IMR-90 (cell line): Measurements from ENCODE around the gene FBXO4. TPM values are rescaled to one million over a fixed set of nuclear protein-coding genes. Genes with fewer than 3 reads are reported as not detected.

Source experiments
- ATAC-seq: fragments of 200-7000 bp; cut with Tn5 transposase; 2 replicates; pipeline ENCODE4 v1.9.1; 2020; ENCODE audit warnings: low read depth, mild to moderate bottlenecking, moderate library complexity
- BruUV-seq: library from RNA; stranded (reverse); fragments of 400-500 nt; replicated peaks from 2 replicates; lab custom pipeline; 2021; lab: Mats Ljungman, UMichigan
- CTCF ChIA-PET: fragments of 300-600 bp; formaldehyde crosslinking; extraction: SDS; loops from one replicate; lab custom pipeline; 2021; ENCODE audit warnings: antibody characterized with exemption; lab: Yijun Ruan, JAX
- POLR2A ChIA-PET: fragments of 300-600 bp; sonication (Branson Sonifier 250); formaldehyde crosslinking; loops from one replicate; lab custom pipeline; 2022; ENCODE audit warnings: antibody characterized with exemption; ENCODE audit not compliant: unreplicated experiment; lab: Charles Lee
- DNase-seq: peaks from one replicate; pipeline ENCODE4 v3.0.0; 2013
- H2AFZ ChIP-seq: replicated peaks from 2 replicates; pipeline ENCODE3; 2013; ENCODE audit warnings: low read length, mild to moderate bottlenecking; ENCODE audit not compliant: poor library complexity
- H2AK5ac ChIP-seq: 2 replicates; pipeline ENCODE4 v1.6.1; 2013; ENCODE audit warnings: low read depth, low read length, inconsistent platforms
- H2AK9ac ChIP-seq: replicated peaks from 2 replicates; pipeline ENCODE3; 2013; ENCODE audit warnings: mild to moderate bottlenecking, low read depth, low read length, moderate library complexity; ENCODE audit not compliant: poor library complexity
- H2BK120ac ChIP-seq: 2 replicates; pipeline ENCODE4 v1.6.1; 2013; ENCODE audit warnings: low read depth, low read length, inconsistent platforms
- H2BK15ac ChIP-seq: 3 replicates; pipeline ENCODE4 v1.6.1; 2013; ENCODE audit warnings: low read depth, low read length, inconsistent platforms
- H2BK20ac ChIP-seq: 2 replicates; pipeline ENCODE4 v1.6.1; 2013; ENCODE audit warnings: low read depth, mild to moderate bottlenecking, inconsistent platforms, low read length, moderate library complexity
- H2BK5ac ChIP-seq: 2 replicates; pipeline ENCODE4 v1.6.1; 2013; ENCODE audit warnings: mild to moderate bottlenecking, low read depth, low read length, inconsistent platforms; ENCODE audit not compliant: poor library complexity, severe bottlenecking
- H3K14ac ChIP-seq: replicated peaks from 2 replicates; pipeline ENCODE4 v1.6.1; 2013; ENCODE audit warnings: low read depth, low read length, inconsistent platforms
- H3K18ac ChIP-seq: 2 replicates; pipeline ENCODE4 v1.6.1; 2013; ENCODE audit warnings: low read depth, low read length, control low read depth
- H3K23ac ChIP-seq: 2 replicates; pipeline ENCODE4 v1.6.1; 2013; ENCODE audit warnings: low read depth, low read length, inconsistent platforms
- H3K27ac ChIP-seq: 2 replicates; pipeline ENCODE4 v1.5.1; 2013; ENCODE audit warnings: mild to moderate bottlenecking, control low read depth, low read length; ENCODE audit not compliant: insufficient read depth
- H3K27me3 ChIP-seq: 2 replicates; pipeline ENCODE4 v1.6.1; 2013; ENCODE audit warnings: low read length; ENCODE audit not compliant: control insufficient read depth, insufficient read depth
- H3K36me3 ChIP-seq: 2 replicates; pipeline ENCODE4 v1.6.1; 2013; ENCODE audit warnings: low read length, mixed read lengths; ENCODE audit not compliant: control insufficient read depth, insufficient read depth
- H3K4ac ChIP-seq: 2 replicates; pipeline ENCODE4 v1.6.1; 2013; ENCODE audit warnings: low read depth, low read length, inconsistent platforms
- H3K4me1 ChIP-seq: 2 replicates; pipeline ENCODE4 v1.6.1; 2013; ENCODE audit warnings: low read length, mixed read lengths; ENCODE audit not compliant: control insufficient read depth, insufficient read depth
- H3K4me2 ChIP-seq: 2 replicates; pipeline ENCODE4 v1.6.1; 2013; ENCODE audit warnings: low read depth, mild to moderate bottlenecking, control low read depth, low read length, moderate library complexity
- H3K4me3 ChIP-seq: 2 replicates; pipeline ENCODE4 v1.5.1; 2013; ENCODE audit warnings: low read depth, mild to moderate bottlenecking, control low read depth, low read length, moderate library complexity; ENCODE audit not compliant: insufficient read depth
- H3K56ac ChIP-seq: 2 replicates; pipeline ENCODE4 v1.6.1; 2013; ENCODE audit warnings: low read length, inconsistent platforms; ENCODE audit not compliant: insufficient read depth; ENCODE audit errors: extremely low read depth
- H3K79me1 ChIP-seq, 2 experiments: 2 replicates each; pipeline ENCODE4 v1.6.1; 2013; ENCODE audit warnings: low read length in 2 of 2, inconsistent platforms in 1 of 2, low read depth in 1 of 2
- H3K9ac ChIP-seq: 2 replicates; pipeline ENCODE4 v1.6.1; 2013; ENCODE audit warnings: low read depth, low read length, control low read depth
- H3K9me1 ChIP-seq: 2 replicates; pipeline ENCODE4 v1.6.1; 2013; ENCODE audit warnings: low read length, inconsistent platforms; ENCODE audit not compliant: insufficient read depth
- H3K9me3 ChIP-seq: 2 replicates; pipeline ENCODE4 v1.6.1; 2013; ENCODE audit warnings: low read length; ENCODE audit not compliant: control insufficient read depth, insufficient read depth
- H4K20me1 ChIP-seq: 2 replicates; pipeline ENCODE4 v1.6.1; 2013; ENCODE audit warnings: low read length, inconsistent platforms; ENCODE audit not compliant: insufficient read depth
- H4K5ac ChIP-seq: 2 replicates; pipeline ENCODE4 v1.6.1; 2013; ENCODE audit warnings: mild to moderate bottlenecking, low read depth, low read length, control low read depth
- H4K8ac ChIP-seq, 2 experiments: 2 replicates each; pipeline ENCODE4 v1.6.1; 2013; ENCODE audit warnings: low read depth in 2 of 2, low read length in 2 of 2, control low read depth in 1 of 2, inconsistent platforms in 1 of 2
- H4K91ac ChIP-seq: 2 replicates; pipeline ENCODE4 v1.6.1; 2013; ENCODE audit warnings: low read depth, low read length, inconsistent platforms; ENCODE audit not compliant: insufficient read depth
- BHLHE40 ChIP-seq: fragments of 150-350 bp; IDR thresholded peaks from 2 replicates; pipeline ENCODE4 v1.6.1; 2016; ENCODE audit warnings: mild to moderate bottlenecking, low read depth, low read length
- CEBPB ChIP-seq: IDR thresholded peaks from 2 replicates; pipeline ENCODE4 v1.6.1; 2012; ENCODE audit warnings: low read depth, low read length, improper control_type of control experiment
- CHD1 ChIP-seq: IDR thresholded peaks from 2 replicates; pipeline ENCODE4 v1.6.1; 2012; ENCODE audit warnings: low read depth, low read length, improper control_type of control experiment
- CTCF ChIP-seq: conservative IDR thresholded peaks from 2 replicates; pipeline ENCODE4 v1.5.1; 2012; ENCODE audit warnings: mild to moderate bottlenecking, low read depth, low read length, improper control_type of control experiment
- ELK1 ChIP-seq: fragments of 150-350 bp; IDR thresholded peaks from 2 replicates; pipeline ENCODE4 v1.6.1; 2016; ENCODE audit warnings: low read depth, mild to moderate bottlenecking, low read length, moderate library complexity, borderline replicate concordance
- FOS ChIP-seq: fragments of 150-350 bp; IDR thresholded peaks from 2 replicates; pipeline ENCODE4 v1.6.1; 2016; ENCODE audit warnings: low read depth, low read length
- MAFK ChIP-seq: IDR thresholded peaks from 2 replicates; pipeline ENCODE4 v1.6.1; 2012; ENCODE audit warnings: low read depth, low read length, improper control_type of control experiment
- MAZ ChIP-seq: IDR thresholded peaks from 2 replicates; pipeline ENCODE4 v1.6.1; 2012; ENCODE audit warnings: low read depth, mild to moderate bottlenecking, low read length, improper control_type of control experiment, moderate library complexity, borderline replicate concordance
- NFE2L2 ChIP-seq: fragments of 150-350 bp; IDR thresholded peaks from 2 replicates; pipeline ENCODE4 v1.6.1; 2016; ENCODE audit warnings: low read depth, mild to moderate bottlenecking, low read length
- POLR2A ChIP-seq: IDR thresholded peaks from 2 replicates; pipeline ENCODE4 v1.6.1; 2012; ENCODE audit warnings: mild to moderate bottlenecking, low read depth, low read length
- RAD21 ChIP-seq: IDR thresholded peaks from 2 replicates; pipeline ENCODE4 v1.6.1; 2012; ENCODE audit warnings: low read length, improper control_type of control experiment
- RCOR1 ChIP-seq: IDR thresholded peaks from 2 replicates; pipeline ENCODE4 v1.6.1; 2012; ENCODE audit warnings: mild to moderate bottlenecking, low read length, improper control_type of control experiment; ENCODE audit not compliant: insufficient replicate concordance
- RFX5 ChIP-seq: IDR thresholded peaks from 2 replicates; pipeline ENCODE4 v1.8.0; 2012; ENCODE audit warnings: low read depth, mild to moderate bottlenecking, low read length, moderate library complexity
- SMC3 ChIP-seq: fragments of 150-350 bp; IDR thresholded peaks from 2 replicates; pipeline ENCODE4 v1.6.1; 2016; ENCODE audit warnings: low read depth, mild to moderate bottlenecking, antibody characterized with exemption, low read length, moderate library complexity
- USF2 ChIP-seq: fragments of 150-350 bp; IDR thresholded peaks from 2 replicates; pipeline ENCODE4 v1.6.1; 2017; ENCODE audit warnings: mild to moderate bottlenecking, antibody characterized with exemption, low read length, low read depth
- WGBS, 2 experiments: methylation state at CpG; one replicate each; pipeline versions ENCODE4 v1.1.5 to v1.1.7; 2013; ENCODE audit warnings: missing lambda C conversion rate in 2 of 2; ENCODE audit not compliant: insufficient read length in 1 of 2; ENCODE audit errors: extremely low coverage in 2 of 2; 5-methylcytosine and 5-hydroxymethylcytosine counted together
- dilution Hi-C: fragments of 300-500 bp; cut with HindIII; formaldehyde crosslinking; loops from one replicate; pipeline ENCODE4 v1.14.3; 2018; ENCODE audit warnings: low sequenced_read_pairs; ENCODE audit not compliant: unreplicated experiment
- in situ Hi-C: fragments of 300-500 bp; cut with MboI; formaldehyde crosslinking; loops from 3 replicates; pipeline ENCODE4 v1.14.3; 2019; ENCODE audit warnings: low sequenced_read_pairs, inconsistent platforms, mixed read lengths
- intact Hi-C: fragments of 100-400 bp; cut with micrococcal nuclease; formaldehyde crosslinking; loops from 2 replicates; pipeline ENCODE4 v1.10.0; 2022
- polyA plus RNA-seq, 3 experiments: library from polyadenylated mRNA; depleted of rRNA; stranded (reverse); fragments of >200 nt; gene quantifications; 2 replicates each; pipeline ENCODE4 v1.2.3, GENCODE V29; 2012; ENCODE audit warnings: low replicate concordance in 1 of 3
- total RNA-seq: library from RNA; depleted of rRNA; stranded (reverse); fragments of >200 nt; gene quantifications from 2 replicates; pipeline ENCODE4 v1.2.3, GENCODE V29; 2012

FBXO4 gene
- total and polyA plus RNA-seq, 2 of the 4 experiments (the other 2 are of a cell fraction) = 3.5 to 4.1 TPM

- Histone ChIP-seq H3K9ac (no peak overlapping the region), H3K36me3 (no peaks in the 10 kb centered on the region), H3K56ac (no peak overlapping the region), H4K8ac (no peak overlapping the region), H3K4ac (no peak overlapping the region), H3K4me2 (no peak overlapping the region), H2BK20ac (no peak overlapping the region), H2AK9ac (no peak overlapping the region), H3K14ac (no peak overlapping the region), H2BK15ac (no peak overlapping the region), H3K4me3 (no peak overlapping the region), H4K91ac (no peak overlapping the region), H3K27ac (no peak overlapping the region), H4K5ac (no peak overlapping the region), H2AK5ac (no peak overlapping the region), H4K20me1 (no peaks in the 10 kb centered on the region), H3K18ac (no peak overlapping the region), H2AFZ (no peak overlapping the region), H3K9me1 (no peaks in the 10 kb centered on the region), H3K79me1 (no peaks in the 10 kb centered on the region), H2BK5ac (no peak overlapping the region), H3K4me1 (no peaks in the 10 kb centered on the region), H2BK120ac (no peak overlapping the region), H3K23ac (no peak overlapping the region), H3K27me3 (no peaks in the 10 kb centered on the region), H3K9me3 (no peaks in the 10 kb centered on the region)
- in situ Hi-C loops = no loop called here
- ATAC-seq (no peak), DNase-seq (no peak)
- CTCF ChIA-PET = no interaction called here
- no TSS peak for BruUV-seq
- TF ChIP-seq CEBPB (no peak), NFE2L2 (no peak), RAD21 (no peak), RCOR1 (no peak), SMC3 (no peak), MAZ (no peak), RFX5 (no peak), FOS (no peak), POLR2A (no peak), BHLHE40 (no peak), USF2 (no peak), CTCF (no peak), ELK1 (no peak), CHD1 (no peak), MAFK (no peak)
- WGBS, 2 experiments = no CpG with 5 or more reads among the region's 3 CpGs
- intact Hi-C loops = no loop called here
- POLR2A ChIA-PET = no interaction called here
- dilution Hi-C loops = no loop called here
Observed at GRCh38 chr5:41967401-41967800, 42.3 kb downstream of the FBXO4 start.
